KOPT-K1 (cell line): Measurements from ENCODE around the gene PRDX2.
"Not testable (repeated sequence)": the region's sequence is repeated elsewhere in the genome, so short reads cannot be mapped to it uniquely, and the experiment has no call there.

Experiments
- H3K27ac ChIP-seq: fragments of 200-600 bp; sonication (generic); 2 replicates; pipeline ENCODE4 v1.5.1; 2016; ENCODE audit warnings: antibody characterized with exemption, mild to moderate bottlenecking, low read depth, low read length; ENCODE audit not compliant: poor library complexity, severe bottlenecking
- H3K36me3 ChIP-seq: fragments of 200-600 bp; sonication (generic); 2 replicates; pipeline ENCODE4 v1.5.1; 2017; ENCODE audit warnings: antibody characterized with exemption, mild to moderate bottlenecking, low read length, moderate library complexity; ENCODE audit not compliant: insufficient read depth
- H3K9me3 ChIP-seq: fragments of 200-600 bp; sonication (generic); 2 replicates; pipeline ENCODE4 v1.5.1; 2017; ENCODE audit warnings: antibody characterized with exemption, low read length, mild to moderate bottlenecking; ENCODE audit not compliant: insufficient read depth, poor library complexity, severe bottlenecking

The PRDX2 gene

GRCh38 chr19:12800923-12801465 lies 606 bp downstream of the PRDX2 start:
- Histone ChIP-seq H3K36me3 (peaks cover 16% of the 10 kb centered on the region), H3K9me3 (no peaks in the 10 kb centered on the region), H3K27ac (peak overlapping the region; percentile 67)

- no peak overlapping the region for H3K27ac ChIP-seq
These were observed 1.2 kb downstream of the PRDX2 start for GRCh38 chr19:12800466-12800770.

GRCh38 chr19:12799742-12800465 lies 1.7 kb downstream of the PRDX2 start:
- no peaks in the 10 kb centered on the region for H3K9me3 ChIP-seq
- peaks cover 16% of the 10 kb centered on the region for H3K36me3 ChIP-seq
- no peak overlapping the region for H3K27ac ChIP-seq

More at GRCh38 chr19:12800466-12800770, 1.2 kb downstream of the PRDX2 start:
- Histone ChIP-seq H3K36me3 (peaks cover 16% of the 10 kb centered on the region), H3K9me3 (no peaks in the 10 kb centered on the region)

- peaks cover 16% of the 10 kb centered on the region for H3K36me3 ChIP-seq
- not testable (repeated sequence) for H3K9me3 ChIP-seq, H3K27ac ChIP-seq
These were observed 4.0 kb downstream of the PRDX2 start for GRCh38 chr19:12797607-12798006.

GRCh38 chr19:12797141-12797587 lies 4.4 kb downstream of the PRDX2 start:
- Histone ChIP-seq H3K27ac (no peak overlapping the region), H3K9me3 (no peaks in the 10 kb centered on the region), H3K36me3 (peaks cover 16% of the 10 kb centered on the region)

GRCh38 chr19:12796146-12797071 lies 5.2 kb downstream of the PRDX2 start:
- Histone ChIP-seq H3K27ac (peak overlapping the region; percentile 37), H3K9me3 (no peaks in the 10 kb centered on the region), H3K36me3 (peaks cover 16% of the 10 kb centered on the region)

GRCh38 chr19:12794971-12795381 lies 6.6 kb downstream of the PRDX2 start:
- Histone ChIP-seq H3K36me3 (peaks cover 13% of the 10 kb centered on the region), H3K9me3 (no peaks in the 10 kb centered on the region), H3K27ac (no peak overlapping the region)

GRCh38 chr19:12794196-12794941 lies 7.2 kb downstream of the PRDX2 start:
- Histone ChIP-seq H3K36me3 (peaks cover 7% of the 10 kb centered on the region), H3K27ac (peak overlapping the region; percentile 94), H3K9me3 (no peaks in the 10 kb centered on the region)

GRCh38 chr19:12793290-12794195 lies 8.1 kb downstream of the PRDX2 start:
- Histone ChIP-seq H3K36me3 (peaks cover 4% of the 10 kb centered on the region; the same call in 1 of the 2 replicates), H3K27ac (peak overlapping the region; percentile 94), H3K9me3 (no peaks in the 10 kb centered on the region)

- peaks cover 4% of the 10 kb centered on the region; the same call in 1 of the 2 replicates for H3K36me3 ChIP-seq
- H3K27ac ChIP-seq, result peak overlapping the region; percentile 94
- H3K9me3 ChIP-seq, result no peaks in the 10 kb centered on the region
These were observed 8.7 kb downstream of the PRDX2 start for GRCh38 chr19:12792853-12793289.

- Histone ChIP-seq H3K36me3 (peaks cover 4% of the 10 kb centered on the region; the same call in 1 of the 2 replicates), H3K27ac (peak overlapping the region; percentile 94), H3K9me3 (no peaks in the 10 kb centered on the region)
These were observed 9.3 kb downstream of the PRDX2 start for GRCh38 chr19:12792051-12792852.

- Histone ChIP-seq H3K36me3 (no peaks in the 10 kb centered on the region), H3K27ac (peak within 1 kb of the TSS; percentile 94), H3K9me3 (no peaks in the 10 kb centered on the region)
These were observed 10.1 kb downstream of the PRDX2 start, which contains the start of gene JUNB for GRCh38 chr19:12791345-12792050. Gene JUNB, plus strand, starts transcription at chr19:12791486. Its CDS starts 286 bp downstream, at chr19:12791772.
